A375 (cell line): ENCODE measurements around the gene TUBB2A. TPM values are rescaled to one million over a fixed set of nuclear protein-coding genes. Genes with fewer than 3 reads are reported as not detected.

ENCODE experiments used
- total RNA-seq: library from RNA; depleted of rRNA; stranded (reverse); fragments of >200 nt; shearing (Covaris generic); gene quantifications from 2 replicates; pipeline ENCODE4 v1.2.3, GENCODE V29; 2014; rRNA removed

The TUBB2A gene
- 39.6 and 41.9 TPM in 2 replicates for total RNA-seq

DNA sequence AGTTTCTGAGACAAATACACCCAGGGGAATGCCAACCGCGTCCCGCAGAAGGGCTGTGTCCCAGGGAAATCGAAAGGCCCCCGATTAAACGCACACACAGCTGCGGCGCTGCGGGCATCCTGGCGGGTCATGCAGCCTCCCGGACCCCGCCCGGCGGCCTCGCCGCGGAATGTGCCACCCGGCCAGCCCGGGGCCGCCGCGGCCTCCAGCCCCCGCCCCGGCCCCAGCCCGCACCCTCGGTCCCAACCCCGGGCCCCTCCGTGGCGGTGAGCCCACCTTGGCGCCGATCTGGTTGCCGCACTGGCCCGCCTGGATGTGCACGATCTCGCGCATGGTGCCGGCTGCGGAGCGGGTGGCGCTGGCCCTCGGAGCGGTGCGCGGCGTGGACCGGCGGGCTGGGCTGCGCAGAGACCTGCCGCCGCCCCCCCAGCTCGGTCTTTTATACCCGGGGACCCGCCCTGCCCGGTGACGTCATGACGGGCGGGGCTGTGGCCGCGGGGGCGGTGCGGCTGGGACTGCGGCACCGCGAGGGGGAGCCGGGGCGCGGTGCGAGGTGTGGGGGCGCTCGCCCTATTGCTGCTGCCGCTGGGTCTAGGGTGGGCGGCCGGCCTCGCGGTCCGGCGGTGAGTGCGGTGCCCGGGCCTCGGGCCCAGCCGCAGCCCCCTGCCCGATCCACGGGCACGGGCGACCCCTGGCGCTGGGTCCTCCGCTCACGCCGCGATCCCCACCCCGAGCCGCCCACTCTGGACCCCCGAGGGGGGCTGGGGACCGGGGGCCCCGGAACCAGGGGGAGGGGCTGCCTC, at the start of gene TUBB2A:
TSS of gene TUBB2A (minus strand) at position 414 of the 803 bp plus-strand sequence. CDS start at position 333, 81 bp downstream.

GRCh38 chr6:3118353-3119039, 38.8 kb downstream of the TUBB2A start, which contains the start of gene BPHL:
BPHL (plus strand) TSS chr6:3118711; CDS start chr6:3118741, 30 bp downstream.

Other genes with a start within 250 kb of the TUBB2A start
- 86.4 and 91.3 TPM in 2 replicates for gene SERPINB6, start 186.0 kb downstream of the TUBB2A start, total RNA-seq
- gene NQO2, start 157.7 kb downstream of the TUBB2A start, total RNA-seq, result 29.2 and 29.4 TPM in 2 replicates
- 7.6 and 10.2 TPM in 2 replicates for gene RIPK1, start 89.0 kb downstream of the TUBB2A start, total RNA-seq
- 7.0 and 7.1 TPM in 2 replicates for gene BPHL, start 38.8 kb downstream of the TUBB2A start, total RNA-seq
- 10.4 and 10.9 TPM in 2 replicates for gene TUBB2B, start 70.1 kb upstream of the TUBB2A start, total RNA-seq
- gene PSMG4, start 101.4 kb upstream of the TUBB2A start, total RNA-seq, result 52.6 and 56.0 TPM in 2 replicates